HUDEP-2 (cell line): ENCODE measurements around the gene EDDM3A.
"Not testable (repeated sequence)": the region's sequence is repeated elsewhere in the genome, so short reads cannot be mapped to it uniquely, and the experiment has no call there.

Source experiments
- DNase-seq, 76 experiments: peaks; one replicate each; lab custom pipeline; 2025; ENCODE audit not compliant: unreplicated experiment in 76 of 76; lab: John Stamatoyannopoulos, UW

EDDM3A gene

GRCh38 chr14:20745571-20746358 is at the start of gene EDDM3A:
EDDM3A (plus strand) TSS chr14:20745887; CDS start chr14:20747581, 1,694 bp downstream.
- DNase-seq = no peak

DNA sequence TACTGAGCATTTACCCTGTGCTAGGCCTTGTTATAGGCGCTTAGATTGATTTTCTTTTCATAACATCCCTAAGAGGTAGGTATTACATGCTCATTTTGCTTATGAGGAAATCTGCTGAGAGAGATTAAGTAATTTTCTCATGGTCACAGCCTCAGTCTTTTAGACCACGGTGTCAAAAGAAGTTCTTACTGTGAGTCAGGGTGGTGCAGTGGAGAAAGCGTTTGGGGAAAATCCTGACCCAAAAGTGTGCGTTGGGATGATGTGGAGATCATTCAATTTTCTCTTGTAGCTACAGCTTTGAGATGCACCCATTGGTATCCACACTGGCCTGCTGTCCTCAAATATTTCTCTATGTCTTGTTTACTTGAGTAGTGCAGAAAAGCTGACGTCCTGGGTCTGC is 48.9 kb upstream of the EDDM3A start:
- no peak for DNase-seq

GRCh38 chr14:20697273-20698017 is 48.2 kb upstream of the EDDM3A start:
- peak in 71 of 76 experiments; percentile 6 to 86 (median 64) for DNase-seq

GRCh38 chr14:20698018-20698329 is 47.7 kb upstream of the EDDM3A start:
- DNase-seq = no peak

GRCh38 chr14:20698934-20699333 is 46.8 kb upstream of the EDDM3A start:
- no peak for DNase-seq

DNA sequence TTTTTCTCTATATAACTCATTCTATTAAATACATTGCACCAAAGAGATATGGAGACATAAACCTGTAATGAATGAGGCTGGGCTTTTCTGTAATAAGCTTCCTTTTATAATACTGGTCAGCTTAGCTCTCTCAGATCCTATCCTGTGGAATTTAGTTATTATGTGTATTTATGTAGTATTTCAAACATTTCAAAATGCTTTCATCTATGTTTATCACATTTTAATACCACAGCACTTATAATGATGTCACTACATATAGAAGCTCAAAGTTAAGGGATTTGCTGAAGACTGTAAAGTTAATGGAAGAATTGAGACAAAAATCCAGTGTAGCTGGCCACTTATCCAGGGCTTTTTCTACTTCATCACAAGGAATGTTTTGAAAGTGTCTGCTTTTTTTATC is 45.8 kb upstream of the EDDM3A start:
- DNase-seq = no peak

DNA sequence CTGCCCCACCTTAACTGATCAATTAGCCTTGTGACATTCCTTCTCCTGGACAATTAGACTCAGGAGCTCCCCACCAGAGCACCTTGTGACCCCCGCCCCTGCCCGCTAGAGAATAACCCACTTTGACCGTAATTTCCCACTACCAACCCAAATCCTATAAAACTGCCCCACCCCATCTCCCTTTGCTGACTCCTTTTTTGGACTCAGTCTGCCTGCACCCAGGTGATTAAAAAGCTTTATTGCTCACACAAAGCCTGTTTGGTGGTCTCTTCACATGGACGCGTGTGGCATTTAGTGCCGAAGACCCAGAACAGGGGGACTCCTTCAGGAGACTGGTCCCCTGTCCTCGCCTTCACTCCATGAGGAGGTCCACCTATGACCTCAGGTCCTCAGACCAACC is 44.7 kb upstream of the EDDM3A start:
- DNase-seq = not testable (repeated sequence)

- no peak for DNase-seq
These were observed 38.9 kb upstream of the EDDM3A start for GRCh38 chr14:20706657-20707355.

GRCh38 chr14:20707622-20708021 is 38.1 kb upstream of the EDDM3A start:
- no peak for DNase-seq

DNA sequence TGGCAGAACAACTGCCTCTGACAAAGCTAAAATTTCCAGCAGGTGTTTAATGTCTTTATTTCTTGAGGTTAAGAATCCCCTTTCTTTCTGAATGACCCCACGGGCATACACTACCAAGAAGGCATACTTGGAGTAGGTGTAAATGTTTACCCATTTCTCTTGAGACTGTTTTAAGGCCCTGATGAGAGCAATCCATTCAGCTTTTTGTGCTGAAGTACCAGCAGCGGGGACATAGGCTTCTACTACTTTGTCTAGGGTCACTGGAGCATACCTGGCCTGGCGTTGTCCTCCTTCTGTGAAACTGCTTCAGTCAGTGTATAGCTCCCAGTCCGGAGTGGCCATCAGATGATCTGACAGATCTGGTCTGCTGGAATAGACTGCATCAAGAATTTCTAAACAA is 34.4 kb upstream of the EDDM3A start:
- peak in 9 of 76 experiments; percentile 15 to 61 (median 33) for DNase-seq

DNA sequence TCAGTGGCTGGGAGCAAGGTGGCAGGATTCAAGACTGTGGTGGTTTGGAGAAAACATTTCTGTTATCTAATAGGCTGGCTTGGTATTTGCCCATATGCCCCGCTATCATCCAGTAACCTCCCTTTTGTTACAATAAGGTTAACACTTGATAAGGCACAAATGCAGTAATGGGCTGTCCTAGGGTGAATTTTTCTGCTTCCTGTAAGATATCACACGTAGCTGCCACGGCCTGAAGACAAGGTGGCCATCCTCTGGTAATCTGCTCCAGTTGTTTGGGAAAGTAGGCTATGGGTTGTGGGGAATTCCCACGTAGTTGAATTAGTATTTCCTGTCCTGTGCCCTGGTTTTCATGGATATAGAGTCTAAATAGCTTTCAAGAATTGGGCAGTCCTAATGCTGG is 34.0 kb upstream of the EDDM3A start:
- peak in 73 of 76 experiments; percentile 14 to 92 (median 62) for DNase-seq

DNA sequence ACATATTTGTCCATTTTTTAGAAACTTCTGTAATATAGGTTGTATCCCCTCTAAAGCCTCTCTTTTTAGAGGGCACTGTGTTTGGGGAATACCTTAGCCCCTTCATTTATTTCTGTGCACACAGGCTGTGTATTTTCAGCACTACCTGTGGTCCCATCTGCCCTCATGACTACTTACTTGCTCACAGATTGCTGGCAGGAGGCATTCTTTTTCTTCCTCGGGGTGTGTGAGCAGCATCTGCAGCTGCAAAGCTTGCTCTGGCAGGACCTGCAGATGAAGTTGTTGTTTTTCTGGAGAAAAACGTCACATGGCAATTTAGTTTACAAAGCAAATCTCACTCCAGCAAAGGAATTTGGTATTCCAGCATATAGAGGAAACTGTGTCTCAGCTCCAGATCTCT is 32.8 kb upstream of the EDDM3A start:
- no peak for DNase-seq

- DNase-seq = peak in 1 of 76 experiments; percentile 1
These were observed 31.0 kb upstream of the EDDM3A start for GRCh38 chr14:20714593-20715250.

DNA sequence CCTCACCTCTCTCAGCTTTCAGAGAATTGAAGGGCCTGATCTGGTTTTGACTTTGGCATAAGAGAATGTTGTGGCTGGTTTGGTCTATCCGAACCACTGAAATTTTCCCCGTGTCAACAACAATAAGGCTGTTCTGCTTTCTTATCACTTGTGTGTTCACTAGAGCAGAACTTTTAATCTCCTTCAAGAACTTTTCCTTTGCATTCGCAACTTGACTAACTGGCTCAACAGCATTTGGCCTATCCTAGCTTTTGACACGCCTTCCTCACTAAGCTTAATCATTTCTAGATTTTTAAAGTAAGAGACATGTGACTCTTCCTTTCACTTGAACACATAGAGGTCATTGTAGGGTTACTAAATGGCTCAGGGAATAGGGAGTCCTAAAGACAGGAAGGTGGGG is 25.9 kb upstream of the EDDM3A start:
- peak in 3 of 76 experiments; percentile 1 to 7 (median 4) for DNase-seq

GRCh38 chr14:20720741-20721140 is 24.9 kb upstream of the EDDM3A start:
- no peak for DNase-seq

DNA sequence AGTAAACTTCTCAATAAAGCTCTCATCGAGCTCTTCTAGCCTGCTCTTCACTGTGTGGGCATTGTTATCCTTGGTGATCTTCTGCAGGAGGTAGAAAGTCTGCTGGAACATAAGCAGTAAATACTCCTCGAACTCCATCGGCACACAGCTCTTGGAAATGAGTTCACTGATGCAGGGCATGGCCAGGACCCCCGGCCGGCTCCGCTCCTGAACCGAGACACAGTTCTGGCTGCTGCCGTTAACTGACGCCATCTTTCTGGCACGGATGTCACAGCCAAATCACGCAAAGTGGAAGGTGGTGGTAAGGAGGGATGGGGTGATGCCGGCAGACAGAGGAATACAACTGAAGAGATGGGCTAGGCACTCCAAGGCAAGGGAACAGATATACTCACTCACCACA is 23.7 kb upstream of the EDDM3A start:
- no peak for DNase-seq

DNA sequence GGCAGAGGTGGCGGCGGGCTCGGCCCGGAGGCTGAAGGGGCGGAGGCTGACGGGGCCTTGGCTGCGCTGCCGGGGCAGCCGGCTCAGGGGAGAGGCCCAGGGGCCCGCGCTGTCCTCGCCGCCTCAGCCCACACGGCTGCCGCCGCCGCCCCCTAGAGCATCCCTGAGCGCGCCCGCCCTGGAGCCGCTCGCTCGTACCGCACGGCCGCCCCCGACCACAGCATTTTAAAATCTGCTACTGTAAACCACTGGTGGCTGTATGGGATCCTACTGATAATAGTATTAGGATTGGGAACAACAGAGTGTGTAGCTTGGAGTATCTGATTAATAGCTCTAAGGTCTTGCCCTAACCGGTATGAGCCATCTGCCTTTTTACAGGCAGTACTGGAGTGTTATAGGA is 22.2 kb upstream of the EDDM3A start:
- no peak for DNase-seq

DNA sequence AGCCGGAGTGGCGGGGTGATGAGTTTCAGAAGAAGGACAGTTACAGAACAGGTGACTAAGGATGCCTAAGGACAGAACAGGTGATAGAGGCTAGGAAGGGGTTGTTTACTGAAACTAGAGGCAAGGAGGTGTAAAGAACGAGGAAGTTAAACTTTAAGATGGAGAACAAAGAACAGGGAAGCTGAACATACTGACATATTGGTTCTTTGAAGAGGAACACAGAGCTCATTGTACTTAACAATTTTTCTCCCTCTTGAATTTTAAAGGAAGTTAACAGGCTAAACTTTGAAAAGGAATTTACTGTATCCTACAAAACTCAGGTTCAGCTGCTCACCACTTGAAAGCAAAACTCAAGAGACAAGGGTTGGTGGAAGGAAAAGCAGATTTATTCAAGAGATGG is 19.6 kb upstream of the EDDM3A start:
- not testable (repeated sequence) for DNase-seq

GRCh38 chr14:20726531-20726930 is 19.2 kb upstream of the EDDM3A start:
- DNase-seq = no peak

DNA sequence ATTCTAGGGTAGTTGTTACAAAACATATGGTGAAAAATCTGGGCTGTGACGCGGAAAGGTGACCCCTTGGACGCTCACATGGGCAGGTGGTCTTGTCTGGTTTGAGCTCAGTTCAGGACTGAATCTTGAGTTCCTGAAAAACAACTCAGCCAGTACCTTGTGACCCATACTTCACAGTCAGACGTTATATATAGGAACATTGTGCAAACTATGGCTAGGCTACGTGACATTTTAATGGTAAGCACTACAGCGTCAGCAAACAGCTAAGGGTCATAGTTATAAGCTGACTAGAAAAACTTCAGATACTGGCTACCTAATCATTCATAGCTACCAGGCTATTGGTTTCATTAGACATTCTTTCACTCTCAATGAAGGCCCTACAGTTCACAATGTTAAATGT is 14.8 kb upstream of the EDDM3A start:
- DNase-seq = no peak

- no peak for DNase-seq
These were observed 13.2 kb upstream of the EDDM3A start for GRCh38 chr14:20732477-20732876.
